ENCODE results near the gene LRP2BP. TPM values are rescaled to one million over a fixed set of nuclear protein-coding genes. Genes with fewer than 3 reads are reported as not detected.
"Not testable (repeated sequence)": the region's sequence is repeated elsewhere in the genome, so short reads cannot be mapped to it uniquely, and the experiment has no call there.

Gene LRP2BP
- total RNA-seq, 4 donors from 2014 or later = 0.81 to 4.4 (median 1.5) TPM

GRCh38 chr4:185323606-185324005 is 72.1 kb downstream of the LRP2BP start:
- TF ChIP-seq, protein P1, sequence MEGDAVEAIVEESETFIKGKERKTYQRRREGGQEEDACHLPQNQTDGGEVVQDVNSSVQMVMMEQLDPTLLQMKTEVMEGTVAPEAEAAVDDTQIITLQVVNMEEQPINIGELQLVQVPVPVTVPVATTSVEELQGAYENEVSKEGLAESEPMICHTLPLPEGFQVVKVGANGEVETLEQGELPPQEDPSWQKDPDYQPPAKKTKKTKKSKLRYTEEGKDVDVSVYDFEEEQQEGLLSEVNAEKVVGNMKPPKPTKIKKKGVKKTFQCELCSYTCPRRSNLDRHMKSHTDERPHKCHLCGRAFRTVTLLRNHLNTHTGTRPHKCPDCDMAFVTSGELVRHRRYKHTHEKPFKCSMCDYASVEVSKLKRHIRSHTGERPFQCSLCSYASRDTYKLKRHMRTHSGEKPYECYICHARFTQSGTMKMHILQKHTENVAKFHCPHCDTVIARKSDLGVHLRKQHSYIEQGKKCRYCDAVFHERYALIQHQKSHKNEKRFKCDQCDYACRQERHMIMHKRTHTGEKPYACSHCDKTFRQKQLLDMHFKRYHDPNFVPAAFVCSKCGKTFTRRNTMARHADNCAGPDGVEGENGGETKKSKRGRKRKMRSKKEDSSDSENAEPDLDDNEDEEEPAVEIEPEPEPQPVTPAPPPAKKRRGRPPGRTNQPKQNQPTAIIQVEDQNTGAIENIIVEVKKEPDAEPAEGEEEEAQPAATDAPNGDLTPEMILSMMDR (IDR thresholded peaks at IDR 0.05) = no peak
- TF ChIP-seq POLR2AphosphoS5 (IDR thresholded peaks at IDR 0.05) = no peak
- no peak for TF ChIP-seq EP300 (IDR thresholded peaks at IDR 0.05)
- no peak for TF ChIP-seq POLR2A (IDR thresholded peaks at IDR 0.05)
- Histone ChIP-seq H3K27me3 (no peaks in the 10 kb centered on the region), H3K36me3 (peaks cover 0 to 31% of the 10 kb centered on the region in 2 donors), H3K4me1 (no peaks in the 10 kb centered on the region), H3K4me3 (no peak overlapping the region), H3K9me3 (no peaks in the 10 kb centered on the region), H3K27ac (no peak overlapping the region)
- 75 to 91% methylated on average over 1 of the region's 1 CpG for WGBS, 2 donors (ENCODE audit: low coverage in 1 of 2)
- ATAC-seq = no peak

DNA sequence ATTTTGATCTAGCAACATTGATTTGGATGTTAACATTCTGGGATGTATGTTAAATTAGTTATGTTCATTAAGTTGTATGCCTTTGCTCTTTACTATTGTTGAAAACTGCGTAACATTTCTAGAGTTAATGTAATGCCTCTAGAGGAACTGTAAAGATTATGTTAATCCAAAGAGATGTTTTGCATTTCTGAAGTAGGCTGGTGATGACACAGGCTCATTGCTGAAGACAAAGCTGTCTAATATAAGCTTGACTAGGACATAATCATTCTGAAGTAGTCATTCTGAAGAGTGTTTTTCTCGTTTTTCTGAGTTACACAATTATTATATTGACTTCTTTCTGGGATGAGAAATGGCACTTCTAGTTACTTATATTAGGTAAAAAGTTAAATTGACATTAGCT is 72.9 kb downstream of the LRP2BP start:
- Histone ChIP-seq H3K27me3 (no peaks in the 10 kb centered on the region), H3K4me3 (no peak overlapping the region), H3K27ac (no peak overlapping the region), H3K4me1 (no peaks in the 10 kb centered on the region), H3K36me3 (peaks cover 0 to 31% of the 10 kb centered on the region in 2 donors), H3K9me3 (no peaks in the 10 kb centered on the region)
- WGBS, 2 donors (ENCODE audit: low coverage in 1 of 2) = 83 to 84% methylated on average over 2 of the region's 2 CpGs
- ATAC-seq = no peak
- TF ChIP-seq POLR2A (IDR thresholded peaks at IDR 0.05) = no peak
- no peak for TF ChIP-seq POLR2AphosphoS5 (IDR thresholded peaks at IDR 0.05)
- TF ChIP-seq, protein P1 (IDR thresholded peaks at IDR 0.05) = no peak
- no peak for TF ChIP-seq EP300 (IDR thresholded peaks at IDR 0.05)

- no peak for ATAC-seq
- Histone ChIP-seq H3K36me3 (peaks cover 0 to 46% of the 10 kb centered on the region in 2 donors), H3K4me1 (no peaks in the 10 kb centered on the region), H3K4me3 (no peak overlapping the region), H3K27me3 (no peaks in the 10 kb centered on the region), H3K9me3 (no peaks in the 10 kb centered on the region), H3K27ac (no peak overlapping the region)
- 50 to 75% methylated on average over 1 to 2 of the region's 2 CpGs for WGBS, 2 donors (ENCODE audit: low coverage in 1 of 2)
- TF ChIP-seq, protein P1 (IDR thresholded peaks at IDR 0.05) = no peak
- TF ChIP-seq POLR2A (IDR thresholded peaks at IDR 0.05) (no peak), POLR2AphosphoS5 (IDR thresholded peaks at IDR 0.05) (no peak), EP300 (IDR thresholded peaks at IDR 0.05) (no peak)
Measured at GRCh38 chr4:185318679-185319078, 77.0 kb downstream of the LRP2BP start.

DNA sequence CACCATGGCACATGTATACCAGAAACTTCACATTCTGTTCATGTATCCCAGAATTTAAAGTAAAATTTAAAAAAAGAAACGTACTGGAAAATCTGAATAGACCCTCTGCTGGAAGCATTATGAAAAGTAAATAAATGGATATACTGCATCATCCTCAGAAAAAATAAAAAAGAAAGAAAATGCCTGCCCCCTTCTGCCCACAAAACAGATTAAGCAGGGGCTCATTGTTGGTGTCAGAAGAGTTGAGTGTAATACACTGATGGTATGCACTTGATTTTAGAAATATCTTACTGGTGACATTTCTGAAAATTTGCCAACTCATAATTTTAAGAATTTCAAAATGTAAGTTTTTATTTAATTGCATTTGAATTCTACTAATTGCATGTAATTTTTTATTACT is 77.8 kb downstream of the LRP2BP start:
- Histone ChIP-seq H3K36me3 (peaks cover 0 to 48% of the 10 kb centered on the region in 2 donors), H3K9me3 (no peaks in the 10 kb centered on the region), H3K4me3 (no peak overlapping the region), H3K27me3 (no peaks in the 10 kb centered on the region), H3K4me1 (no peaks in the 10 kb centered on the region), H3K27ac (no peak overlapping the region)
- no peak for ATAC-seq
- TF ChIP-seq POLR2A (IDR thresholded peaks at IDR 0.05) = no peak
- no peak for TF ChIP-seq POLR2AphosphoS5 (IDR thresholded peaks at IDR 0.05)
- TF ChIP-seq EP300 (IDR thresholded peaks at IDR 0.05) = no peak
- TF ChIP-seq, protein P1 (IDR thresholded peaks at IDR 0.05) = no peak
- 73% methylated on average over 1 of the region's 1 CpG; no CpG with 5 or more reads in 1 of the 2 donors for WGBS, 2 donors (ENCODE audit: low coverage in 1 of 2)

- peaks cover 0 to 52% of the 10 kb centered on the region in 2 donors for H3K36me3 ChIP-seq
- H3K27me3 ChIP-seq, H3K9me3 ChIP-seq, ATAC-seq, H3K27ac ChIP-seq, H3K4me3 ChIP-seq, H3K4me1 ChIP-seq: not testable (repeated sequence)
- WGBS, 2 donors (ENCODE audit: low coverage in 1 of 2) = 83% methylated on average over 3 of the region's 3 CpGs; no CpG with 5 or more reads in 1 of the 2 donors
Measured at GRCh38 chr4:185317462-185317861, 78.3 kb downstream of the LRP2BP start.

Small RNA genes lying within 50 kb of the gene (small RNA-seq; reads per million reads assigned to genes)
- 0 reads per million in 4 donors for gene RF00019

Other genes with a start within 250 kb of the LRP2BP start
- 10 to 100 TPM; 36.5 to 47.9 (median 42.8) TPM for gene CFAP97, start 191.9 kb downstream of the LRP2BP start, total RNA-seq
- gene SNX25, start 186.3 kb downstream of the LRP2BP start, total RNA-seq = 10 to 100 TPM; 17.9 to 30.5 (median 24.9) TPM
- 10 to 100 TPM in 2 of 4 donors, 1 to 10 TPM in 2; 6.7 to 16.5 (median 9.8) TPM for gene ANKRD37, start 917 bp upstream of the LRP2BP start, total RNA-seq
- gene UFSP2, start 30.0 kb upstream of the LRP2BP start, total RNA-seq = 10 to 100 TPM; 36.0 to 63.7 (median 51.9) TPM
- gene CCDC110, start 75.8 kb upstream of the LRP2BP start, total RNA-seq = 1 to 10 TPM in 3 of 4 donors, under 1 TPM in 1; 0.67 to 7.5 (median 2.4) TPM
- 1,000 to 10,000 TPM; 1,505 to 2,123 (median 1,752) TPM for gene PDLIM3, start 139.6 kb upstream of the LRP2BP start, total RNA-seq

All from gastroesophageal sphincter (tissue), 4 donors.